Astrocyte of the spinal cord (primary cell): ENCODE measurements around the gene ACVR1B.

ENCODE experiments used
- DNase-seq: peaks from one replicate; pipeline ENCODE4 v3.0.0; 2011; ENCODE audit warnings: low read depth, low spot score
- H3K4me3 ChIP-seq: 2 replicates; pipeline ENCODE4 v1.5.1; 2011; ENCODE audit warnings: low read depth, mild to moderate bottlenecking, low read length, moderate library complexity
- in situ Hi-C: cut with HindIII; loops from 2 replicates; pipeline ENCODE4 v1.10.0; 2017; ENCODE audit warnings: low sequenced_read_pairs
- TF ChIP-seq, protein P1 (sequence below): IDR thresholded peaks from 2 replicates; pipeline ENCODE4 v1.5.1; 2012; ENCODE audit warnings: low read depth, mild to moderate bottlenecking, low read length, inconsistent platforms

The ACVR1B gene

DNA sequence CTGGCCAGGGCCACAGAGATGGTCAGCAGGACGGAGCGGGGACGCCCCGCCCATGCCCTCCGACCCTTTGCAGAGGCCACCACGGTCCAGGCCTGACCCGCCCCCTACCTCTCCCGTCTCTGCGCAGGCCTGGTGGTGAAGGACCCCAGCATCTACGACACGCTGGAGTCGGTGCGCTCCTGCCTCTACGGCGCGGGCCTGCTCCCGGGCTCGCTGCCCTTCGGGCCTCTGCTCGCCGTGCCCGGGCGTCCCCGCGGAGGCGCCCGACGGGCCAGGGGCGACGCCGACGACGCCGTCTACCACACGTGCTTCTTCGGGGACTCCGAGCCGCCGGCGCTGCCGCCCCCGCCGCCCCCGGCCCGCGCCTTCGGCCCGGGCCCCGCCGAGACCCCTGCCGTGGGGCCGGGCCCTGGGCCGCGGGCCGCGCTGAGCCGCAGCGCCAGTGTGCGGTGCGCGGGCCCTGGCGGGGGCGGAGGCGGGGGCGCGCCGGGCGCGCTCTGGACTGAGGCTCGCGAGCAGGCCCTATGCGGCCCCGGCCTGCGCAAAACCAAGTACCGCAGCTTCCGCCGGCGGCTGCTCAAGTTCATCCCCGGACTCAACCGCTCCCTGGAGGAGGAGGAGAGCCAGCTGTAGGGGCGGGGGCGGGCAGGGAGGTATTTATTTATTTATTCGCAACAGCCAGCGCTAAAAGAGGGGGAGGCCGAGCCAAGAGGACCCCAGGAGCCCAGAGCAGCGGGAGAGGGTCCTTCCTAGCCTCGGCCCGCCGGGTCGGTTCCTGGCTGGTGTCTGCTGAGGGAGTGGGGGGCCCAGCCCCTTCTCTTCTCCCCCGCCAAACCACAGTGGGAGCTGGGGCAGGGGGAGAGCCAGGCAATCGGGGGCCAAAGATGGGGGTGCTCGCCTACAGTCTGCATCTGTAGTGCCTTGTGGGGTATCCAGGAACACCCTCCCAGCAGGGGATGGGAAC, 63.4 kb downstream of the ACVR1B start:
- TF ChIP-seq, protein P1, sequence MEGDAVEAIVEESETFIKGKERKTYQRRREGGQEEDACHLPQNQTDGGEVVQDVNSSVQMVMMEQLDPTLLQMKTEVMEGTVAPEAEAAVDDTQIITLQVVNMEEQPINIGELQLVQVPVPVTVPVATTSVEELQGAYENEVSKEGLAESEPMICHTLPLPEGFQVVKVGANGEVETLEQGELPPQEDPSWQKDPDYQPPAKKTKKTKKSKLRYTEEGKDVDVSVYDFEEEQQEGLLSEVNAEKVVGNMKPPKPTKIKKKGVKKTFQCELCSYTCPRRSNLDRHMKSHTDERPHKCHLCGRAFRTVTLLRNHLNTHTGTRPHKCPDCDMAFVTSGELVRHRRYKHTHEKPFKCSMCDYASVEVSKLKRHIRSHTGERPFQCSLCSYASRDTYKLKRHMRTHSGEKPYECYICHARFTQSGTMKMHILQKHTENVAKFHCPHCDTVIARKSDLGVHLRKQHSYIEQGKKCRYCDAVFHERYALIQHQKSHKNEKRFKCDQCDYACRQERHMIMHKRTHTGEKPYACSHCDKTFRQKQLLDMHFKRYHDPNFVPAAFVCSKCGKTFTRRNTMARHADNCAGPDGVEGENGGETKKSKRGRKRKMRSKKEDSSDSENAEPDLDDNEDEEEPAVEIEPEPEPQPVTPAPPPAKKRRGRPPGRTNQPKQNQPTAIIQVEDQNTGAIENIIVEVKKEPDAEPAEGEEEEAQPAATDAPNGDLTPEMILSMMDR: no peak
- H3K4me3 ChIP-seq: no peak overlapping the region
- peak; percentile 27 for DNase-seq
- in situ Hi-C loops: no loop called here

GRCh38 chr12:52015532-52016041, 64.1 kb downstream of the ACVR1B start:
- in situ Hi-C loops: no loop called here
- TF ChIP-seq, protein P1: no peak
- no peak for DNase-seq
- no peak overlapping the region for H3K4me3 ChIP-seq

DNA sequence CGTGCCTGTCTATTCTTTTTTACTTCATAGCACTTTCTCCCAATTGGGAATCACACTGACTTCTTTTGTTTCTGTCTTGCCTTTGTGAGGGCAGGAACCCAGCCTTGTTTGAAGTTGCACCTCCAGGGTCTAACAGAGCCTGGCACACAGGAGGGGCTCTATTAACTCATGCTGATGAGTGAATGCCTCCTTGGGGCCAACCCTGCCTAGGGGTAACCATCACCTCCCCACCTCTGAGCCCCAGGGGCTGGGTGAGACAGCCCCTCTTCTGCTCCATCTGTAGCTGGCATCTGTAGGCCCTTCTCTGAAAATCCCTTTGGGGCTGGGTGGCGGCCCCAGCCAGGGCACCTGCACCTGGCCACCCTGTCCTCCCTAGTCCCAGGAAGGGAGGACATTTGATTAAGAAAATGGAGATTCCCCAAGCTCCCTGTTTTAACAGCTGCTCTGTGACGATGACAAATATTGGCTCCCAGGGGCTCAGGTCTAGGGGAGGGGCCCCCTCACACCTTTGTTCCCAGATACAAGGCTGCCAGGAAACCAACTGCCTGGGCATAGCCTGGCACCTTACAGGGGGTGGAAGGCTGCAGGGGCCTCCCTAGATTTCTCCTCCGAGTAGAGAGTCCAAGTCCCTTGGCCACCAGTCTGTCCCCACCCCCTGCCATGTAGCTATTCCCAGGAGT, 67.1 kb downstream of the ACVR1B start:
- in situ Hi-C loops: no loop called here
- H3K4me3 ChIP-seq: no peak overlapping the region

DNA sequence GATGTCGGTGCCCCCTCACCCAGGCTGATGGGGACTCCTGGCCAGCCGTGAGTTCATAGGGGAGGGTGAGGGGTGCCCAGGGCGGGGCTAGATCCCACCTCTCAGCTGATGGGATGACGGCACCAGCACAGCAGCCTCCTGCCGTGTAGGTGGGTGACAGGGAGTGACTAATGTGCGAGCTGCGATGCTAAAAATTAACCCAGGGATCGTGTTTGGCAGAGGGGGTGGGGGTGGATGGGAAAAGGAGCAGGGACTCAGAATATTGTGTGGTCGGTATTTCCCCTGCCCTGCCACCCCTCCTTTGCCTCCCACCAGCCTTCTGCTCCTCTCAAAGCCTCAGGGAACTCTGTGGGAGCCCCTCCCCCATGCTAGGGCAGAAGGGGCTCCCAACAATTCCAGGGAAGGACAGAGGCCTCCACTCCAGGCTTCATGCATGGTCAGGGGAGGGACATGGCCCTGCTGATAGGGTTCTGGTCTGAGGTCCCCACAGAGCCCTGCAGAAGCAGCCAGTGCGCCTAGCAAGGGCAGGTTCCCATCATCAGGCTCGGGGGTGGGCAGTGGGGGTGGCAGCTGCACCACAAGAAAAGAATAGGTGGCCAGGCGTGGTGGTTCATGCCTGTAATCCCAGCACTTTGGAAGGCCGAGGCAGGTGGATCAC, 67.7 kb downstream of the ACVR1B start:
- H3K4me3 ChIP-seq: no peak overlapping the region
- in situ Hi-C loops: no loop called here
- DNase-seq: no peak
- TF ChIP-seq, protein P1: no peak

More for the DNA sequence above, 67.1 kb downstream of the ACVR1B start:
- TF ChIP-seq, protein P1: no peak
- DNase-seq: no peak

- DNase-seq: peak; percentile 28
- in situ Hi-C loops: no loop called here
- no peak overlapping the region for H3K4me3 ChIP-seq
- TF ChIP-seq, protein P1: peak; percentile 80
Observed at GRCh38 chr12:52020539-52021336, 69.2 kb downstream of the ACVR1B start.
